ENCODE data around the gene ANO8. TPM values are rescaled to one million over a fixed set of nuclear protein-coding genes. Genes with fewer than 3 reads are reported as not detected.
A peak's percentile ranks its signal among the peaks of the same experiment; 100 is the strongest.

The ANO8 gene
- total RNA-seq, 4 donors from 2014 or later = 5.0 to 10.9 (median 5.9) TPM

DNA sequence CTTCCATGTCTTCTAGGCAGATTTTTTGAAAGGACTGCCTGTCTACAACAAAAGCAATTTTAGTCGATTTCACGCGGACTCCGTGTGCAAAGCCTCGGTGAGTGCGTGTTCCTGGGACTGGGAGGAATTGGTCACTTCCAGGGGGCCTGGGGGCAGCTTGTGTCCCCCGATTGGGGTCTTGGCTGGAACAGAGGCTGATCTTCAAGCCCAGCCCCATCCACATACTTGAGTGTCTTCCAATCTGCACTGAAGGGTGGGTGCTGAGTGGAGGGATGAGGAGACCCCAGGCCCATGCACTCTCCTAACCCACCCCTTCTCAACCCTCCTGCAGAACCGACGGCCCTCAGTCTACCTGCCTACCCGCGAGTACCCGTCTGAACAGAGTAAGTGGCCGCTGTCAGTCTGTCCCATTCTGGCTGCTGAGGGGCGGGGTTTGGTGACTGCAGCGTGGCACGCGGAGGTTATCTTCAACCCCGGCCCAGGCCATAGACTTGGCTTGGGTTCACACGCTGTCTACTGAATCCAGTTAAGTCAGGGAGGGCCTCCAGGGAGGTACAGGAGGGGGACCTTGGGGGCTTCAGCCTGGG, 20.6 kb downstream of the ANO8 start:
- intact Hi-C loops (cut with DNase I) = no loop called here

DNA sequence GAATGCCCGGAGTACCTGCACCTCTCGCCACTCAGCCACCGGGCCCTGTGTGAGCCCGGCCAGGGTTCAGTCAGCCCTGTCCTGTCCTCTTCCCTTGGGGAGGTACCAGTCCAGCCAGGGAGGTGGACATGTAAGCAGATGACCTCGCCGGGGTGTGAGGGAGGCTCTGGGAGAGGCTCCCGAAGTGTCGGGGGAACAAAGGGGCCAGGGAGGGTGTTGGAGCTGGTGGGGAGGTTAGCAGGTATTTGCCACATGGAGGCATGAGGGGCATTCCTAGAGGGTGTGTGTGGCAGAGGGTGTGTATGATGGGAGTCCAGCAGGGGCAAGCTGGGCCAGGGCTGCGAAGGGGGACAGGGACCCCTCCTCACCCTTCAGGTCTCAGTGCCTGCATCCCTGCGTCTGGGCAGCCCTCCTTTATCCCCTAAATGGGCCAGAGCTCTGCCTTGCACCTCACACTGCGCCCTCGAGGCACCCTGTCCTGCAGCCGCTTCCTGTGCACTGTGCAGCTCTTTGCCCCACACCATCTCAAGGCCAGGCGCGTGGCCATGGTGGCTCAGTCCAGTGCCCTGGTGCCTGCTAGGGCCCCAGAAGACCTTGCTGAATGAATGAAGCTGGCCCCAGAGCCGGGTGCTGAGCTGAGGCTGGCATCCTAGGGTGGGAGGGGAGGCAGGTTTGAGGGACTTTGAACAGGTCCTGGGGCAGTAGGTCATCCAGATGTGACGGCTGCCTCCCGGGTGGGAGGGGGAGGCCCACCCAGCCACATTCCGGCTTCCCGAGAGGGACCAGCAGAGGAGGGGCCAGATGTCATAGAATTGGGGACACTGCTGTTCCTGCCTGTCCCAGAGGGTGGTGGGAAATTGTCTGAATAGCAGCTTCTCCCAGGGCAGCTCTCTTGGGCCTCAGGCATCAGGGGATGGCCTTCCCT, 22.2 kb downstream of the ANO8 start:
- H3K27me3 ChIP-seq = no peaks in the 10 kb centered on the region
- peaks cover 14 to 23% of the 10 kb centered on the region in 2 donors for H3K36me3 ChIP-seq
- TF ChIP-seq CTCF (IDR thresholded peaks at IDR 0.05) (no peak), POLR2A (IDR thresholded peaks at IDR 0.05) (no peak)
- H3K27ac ChIP-seq = no peak overlapping the region
- intact Hi-C loops (cut with DNase I) = no loop called here
- peaks cover 20 to 22% of the 10 kb centered on the region in 2 donors for H3K4me1 ChIP-seq
- no peak for DNase-seq
- 87 to 90% methylated on average over 16 to 20 of the region's 20 CpGs for WGBS, 2 donors
- H3K9me3 ChIP-seq = no peaks in the 10 kb centered on the region
- no peak overlapping the region for H3K4me3 ChIP-seq (replicated peaks in 1 of 3)

More for the DNA sequence above, 20.6 kb downstream of the ANO8 start:
- no peak for DNase-seq
- Histone ChIP-seq H3K27ac (no peak overlapping the region), H3K4me3 (replicated peaks in 1 of 3) (no peak overlapping the region), H3K27me3 (no peaks in the 10 kb centered on the region), H3K9me3 (no peaks in the 10 kb centered on the region), H3K36me3 (peaks cover 14 to 26% of the 10 kb centered on the region in 2 donors), H3K4me1 (peaks cover 20 to 22% of the 10 kb centered on the region in 2 donors)
- TF ChIP-seq CTCF (IDR thresholded peaks at IDR 0.05) (no peak), POLR2A (IDR thresholded peaks at IDR 0.05) (no peak)
- 91 to 96% methylated on average over 18 to 19 of the region's 19 CpGs for WGBS, 2 donors

DNA sequence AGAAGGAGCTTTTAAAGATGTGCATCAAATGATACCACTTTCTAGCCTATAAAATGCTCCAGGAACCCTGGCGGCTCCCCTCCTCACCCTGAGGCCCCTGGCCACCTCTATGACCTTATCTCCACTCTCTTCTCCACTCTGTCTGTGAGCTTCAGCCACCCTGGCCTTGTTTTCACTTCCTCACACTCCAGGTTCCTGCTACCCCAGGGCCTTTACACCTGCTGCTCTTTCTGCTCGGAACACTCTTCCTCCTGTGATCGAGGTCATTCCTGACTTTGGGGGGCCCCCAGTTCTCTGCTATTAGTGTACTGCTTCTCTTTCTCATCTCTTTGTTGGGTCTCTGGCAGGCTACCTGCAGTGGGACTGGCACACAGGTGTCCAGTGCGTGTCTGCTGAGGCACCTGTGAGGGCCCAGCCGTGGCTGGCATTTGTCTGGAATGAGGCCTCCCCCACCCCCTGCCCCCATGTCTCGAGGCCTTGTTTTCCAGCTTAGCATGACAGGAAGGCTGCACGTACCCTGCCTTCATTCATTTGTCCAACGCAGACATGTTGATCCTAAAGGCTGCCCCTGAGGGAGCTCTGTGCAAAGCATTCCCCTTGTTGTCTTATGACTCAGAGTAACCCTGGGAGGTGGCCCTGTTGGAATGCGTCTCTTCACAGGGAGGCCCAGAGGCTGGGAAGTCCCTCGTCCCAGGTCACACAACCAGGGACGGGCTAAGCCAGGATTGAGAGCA, 23.0 kb downstream of the ANO8 start:
- H3K4me3 ChIP-seq (replicated peaks in 1 of 3) = no peak overlapping the region
- 79 to 87% methylated on average over 10 of the region's 11 CpGs for WGBS, 2 donors
- intact Hi-C loops (cut with DNase I) = no loop called here
- no peaks in the 10 kb centered on the region for H3K9me3 ChIP-seq
- no peak for DNase-seq
- no peak for TF ChIP-seq CTCF (IDR thresholded peaks at IDR 0.05)
- TF ChIP-seq POLR2A (IDR thresholded peaks at IDR 0.05) = no peak
- H3K4me1 ChIP-seq = peaks cover 25 to 27% of the 10 kb centered on the region in 2 donors
- no peak overlapping the region for H3K27ac ChIP-seq
- H3K27me3 ChIP-seq = no peaks in the 10 kb centered on the region
- peaks cover 14 to 19% of the 10 kb centered on the region in 2 donors for H3K36me3 ChIP-seq

GRCh38 chr19:17309965-17310461, 24.6 kb downstream of the ANO8 start:
- Histone ChIP-seq H3K9me3 (no peaks in the 10 kb centered on the region), H3K27ac (peak overlapping the region in 2 of 3 donors; percentile 27 to 55), H3K36me3 (peaks cover 6 to 11% of the 10 kb centered on the region in 2 donors), H3K4me1 (peaks cover 32 to 34% of the 10 kb centered on the region in 2 donors), H3K27me3 (no peaks in the 10 kb centered on the region), H3K4me3 (replicated peaks in 1 of 3) (peak overlapping the region; percentile 77 to 81 (median 78))
- no peak for DNase-seq
- intact Hi-C loops (cut with DNase I) = no loop called here
- WGBS, 2 donors = 6 to 17% methylated on average over 5 to 20 of the region's 23 CpGs
- TF ChIP-seq POLR2A (IDR thresholded peaks at IDR 0.05) (no peak), CTCF (IDR thresholded peaks at IDR 0.05) (no peak)
